Raji (cell line): ENCODE data around the gene NEK9.

ENCODE experiments used
- POLR2A ChIP-seq: IDR thresholded peaks from 2 replicates; pipeline ENCODE4 v1.6.1; 2011; ENCODE audit warnings: low read depth, low read length, control low read depth; ENCODE audit not compliant: insufficient read depth

Gene NEK9

DNA sequence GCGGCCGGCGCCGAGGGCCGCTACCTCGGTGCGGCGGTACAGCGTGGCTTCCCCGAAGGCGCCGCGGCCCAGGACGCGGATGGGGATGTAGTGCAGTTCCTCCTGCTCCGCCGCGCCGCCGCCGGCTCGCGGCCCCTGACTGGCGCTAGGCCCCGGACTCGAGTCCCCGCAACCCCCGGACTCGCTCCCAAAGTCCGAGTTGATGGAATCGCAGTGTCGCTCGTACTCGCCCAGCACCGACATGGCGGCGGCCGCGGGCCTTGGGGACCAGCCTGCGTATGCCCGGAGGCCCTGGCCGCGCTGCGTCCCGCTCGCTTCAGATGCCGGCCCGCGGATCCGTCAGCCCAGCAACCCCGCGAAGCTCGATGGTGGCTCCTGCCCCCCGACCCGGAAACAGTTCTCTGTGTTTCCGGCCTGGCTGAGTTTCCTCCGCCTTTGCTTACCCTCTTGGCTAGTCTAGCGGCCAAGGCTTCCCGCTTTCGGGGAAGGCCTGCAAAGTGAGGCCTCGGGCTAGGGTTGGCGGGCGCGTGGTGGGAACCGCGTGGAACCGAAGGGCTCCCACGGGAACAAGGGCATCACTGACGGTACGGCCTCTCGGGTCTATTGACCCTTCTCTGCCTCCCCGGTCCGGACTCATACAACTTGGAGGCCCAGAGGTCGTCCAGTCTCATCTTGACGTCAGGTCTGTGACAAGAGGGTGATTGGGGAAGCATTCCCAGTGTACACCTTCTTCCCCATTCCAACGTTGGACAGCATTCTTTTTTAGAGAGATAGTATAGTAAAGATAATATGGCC lies at the start of gene NEK9:
TSS of gene NEK9 (minus strand) at position 370 of the 795 bp plus-strand sequence. CDS start at position 243, 127 bp downstream.
- peak; percentile 96 for TF ChIP-seq POLR2A

- peak; percentile 71 for TF ChIP-seq POLR2A
Observed at GRCh38 chr14:75176142-75176820, 49.4 kb upstream of the NEK9 start, which contains the start of gene TMED10. TSS of gene TMED10 (minus strand) at chr14:75176612. CDS start at chr14:75176579, 33 bp downstream.

DNA sequence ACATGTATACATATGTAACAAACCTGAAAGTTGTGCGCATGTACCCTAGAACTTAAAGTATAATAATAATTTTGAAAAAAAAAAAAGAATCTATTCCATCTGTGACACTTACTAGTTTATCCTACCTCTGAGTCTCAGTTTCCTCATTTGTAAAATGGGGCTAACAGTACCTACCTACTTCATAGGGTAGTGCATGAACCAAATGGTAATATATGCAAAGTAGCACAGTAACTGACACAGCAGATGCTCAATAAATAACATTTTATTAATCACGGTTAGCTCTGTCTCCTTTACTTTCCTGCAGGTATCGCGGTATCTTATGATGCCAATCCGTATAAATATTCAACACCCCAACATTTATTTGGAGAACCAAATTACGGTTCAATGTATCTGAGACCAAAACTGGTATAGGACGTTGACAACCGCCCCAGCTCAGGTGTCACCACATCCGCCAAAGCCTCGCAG lies 48.9 kb upstream of the NEK9 start:
- no peak for TF ChIP-seq POLR2A

DNA sequence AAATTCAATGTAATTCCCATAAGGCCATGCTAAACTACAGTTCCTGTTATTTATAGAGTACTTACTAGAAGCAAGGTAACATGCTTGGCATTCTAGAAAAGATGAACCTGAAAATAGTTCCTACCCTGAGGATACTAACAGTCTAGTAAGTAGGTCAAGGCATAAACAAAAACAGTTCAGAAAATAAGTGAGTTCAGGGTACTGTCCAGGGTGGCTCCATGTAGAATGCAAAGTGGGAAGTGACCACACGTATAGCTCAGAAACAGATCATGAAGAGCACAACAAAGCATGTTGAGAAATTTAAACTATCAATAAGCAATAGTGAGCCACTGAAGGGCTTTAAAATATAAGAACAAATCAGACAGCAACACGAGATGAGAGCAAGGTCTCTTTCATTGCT lies 47.2 kb upstream of the NEK9 start:
- no peak for TF ChIP-seq POLR2A

- no peak for TF ChIP-seq POLR2A
Observed at GRCh38 chr14:75170772-75171171, 43.9 kb upstream of the NEK9 start.

- no peak for TF ChIP-seq POLR2A
Observed at GRCh38 chr14:75168586-75169335, 41.9 kb upstream of the NEK9 start.

GRCh38 chr14:75167325-75167724 lies 40.5 kb upstream of the NEK9 start:
- TF ChIP-seq POLR2A = no peak

DNA sequence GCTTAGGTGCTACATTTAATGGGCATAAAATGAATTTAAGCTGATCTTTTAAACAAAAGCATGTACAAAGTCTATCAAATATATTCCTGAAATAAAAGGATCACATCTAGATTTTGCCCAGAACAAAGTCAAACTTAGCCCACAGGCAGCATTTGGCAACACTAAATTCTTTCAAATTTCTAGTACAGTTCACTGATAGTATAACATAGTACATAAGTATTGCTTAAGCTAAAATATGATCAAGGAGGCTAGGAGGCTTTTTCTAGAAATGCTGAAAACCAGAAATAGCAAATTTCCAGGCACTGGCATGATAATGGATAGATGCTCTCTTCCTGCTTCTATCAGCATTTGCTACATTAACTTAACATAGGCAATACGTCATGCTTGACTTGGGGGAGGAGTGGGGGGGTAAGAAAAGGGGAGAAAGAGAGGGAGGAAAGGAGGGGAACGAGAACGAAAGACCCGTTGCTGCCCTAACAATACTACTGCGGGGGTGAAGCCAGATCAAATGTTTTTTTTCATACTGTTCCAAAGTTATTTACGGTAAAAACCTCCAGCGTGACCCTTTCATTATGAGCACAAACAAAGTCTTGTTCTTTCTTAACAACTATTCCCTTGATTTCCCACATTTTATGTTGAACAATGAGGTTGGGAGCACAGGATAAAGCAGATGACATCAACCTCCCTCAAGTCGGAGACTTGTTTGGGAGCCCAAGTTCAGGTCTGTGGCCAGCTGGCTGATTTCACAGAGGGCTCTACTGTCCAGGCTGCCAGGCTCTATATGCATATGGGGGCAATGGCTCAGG lies 38.9 kb upstream of the NEK9 start:
- TF ChIP-seq POLR2A = no peak

DNA sequence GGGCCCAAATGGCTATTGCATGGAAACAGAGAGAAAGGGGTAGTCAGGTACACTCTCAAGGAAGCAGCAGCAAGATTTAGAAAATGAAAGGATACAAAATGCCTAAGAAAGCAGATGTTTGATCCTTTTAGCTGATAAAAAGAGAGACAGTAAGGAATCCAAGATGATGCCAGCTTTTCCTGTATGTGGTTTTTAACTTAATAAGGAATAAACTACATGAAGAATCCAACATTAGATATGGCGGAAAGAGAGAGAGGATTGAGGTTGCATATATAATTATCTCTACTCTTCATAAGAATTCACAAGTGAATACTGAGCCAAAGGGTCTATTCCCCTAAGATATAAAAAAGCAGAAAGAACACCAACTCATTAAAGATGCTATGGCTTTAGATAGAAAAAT lies 38.0 kb upstream of the NEK9 start:
- TF ChIP-seq POLR2A = no peak

DNA sequence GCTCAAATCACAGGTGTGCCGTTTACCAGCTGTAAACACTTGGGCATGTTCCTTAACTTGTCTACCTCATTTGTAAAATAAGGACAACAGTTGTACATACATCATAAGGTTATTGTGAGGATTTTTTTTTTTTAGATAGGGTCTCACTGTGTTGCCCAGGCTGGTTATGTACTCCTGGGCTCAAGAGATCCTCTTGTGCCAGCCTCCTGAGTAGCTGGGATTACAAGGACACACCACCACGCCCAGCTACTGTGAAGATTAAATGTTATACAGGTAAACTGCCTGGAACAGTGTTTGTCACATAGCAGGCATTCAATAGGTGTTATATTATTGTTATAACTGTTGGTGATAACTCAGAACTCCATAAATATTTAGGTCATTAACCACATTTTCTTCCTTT lies 36.8 kb upstream of the NEK9 start:
- TF ChIP-seq POLR2A = no peak

- TF ChIP-seq POLR2A = no peak
Observed at GRCh38 chr14:75162631-75163030, 35.8 kb upstream of the NEK9 start.

DNA sequence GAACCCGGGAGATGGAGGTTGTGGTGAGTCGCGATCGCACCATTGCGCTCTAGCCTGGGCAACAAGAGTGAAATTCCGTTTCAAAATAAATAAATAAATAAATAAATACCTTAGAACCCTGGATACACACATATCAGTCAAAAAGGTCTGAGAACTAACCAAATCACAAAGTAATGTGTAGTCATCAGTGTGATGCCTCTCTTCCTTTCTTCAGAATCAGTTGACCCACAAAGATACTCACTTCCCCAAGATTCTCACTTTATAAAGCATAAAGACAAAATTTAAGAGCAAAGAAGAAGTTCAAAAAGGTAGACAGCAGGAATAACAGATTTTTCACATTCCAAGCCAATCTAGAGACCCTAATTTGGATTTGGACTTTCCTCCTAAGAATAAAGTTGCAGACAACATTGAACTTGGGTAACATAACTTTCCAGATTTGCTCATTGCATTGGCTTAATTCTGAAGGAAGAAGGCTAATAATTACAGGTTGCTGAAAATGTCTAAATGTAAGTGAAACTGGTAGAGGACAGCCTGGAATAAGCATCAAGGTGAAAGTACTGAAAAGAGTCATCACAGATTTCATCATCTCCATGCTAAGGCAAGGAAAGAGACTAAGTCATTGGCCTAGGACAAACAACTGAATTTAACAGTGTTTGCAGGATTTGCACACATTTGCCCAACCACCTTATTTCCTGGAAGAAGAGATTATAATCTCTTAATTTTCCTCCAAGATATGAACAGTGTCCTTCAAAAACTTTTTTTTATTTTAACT lies 32.2 kb upstream of the NEK9 start:
- TF ChIP-seq POLR2A = no peak

DNA sequence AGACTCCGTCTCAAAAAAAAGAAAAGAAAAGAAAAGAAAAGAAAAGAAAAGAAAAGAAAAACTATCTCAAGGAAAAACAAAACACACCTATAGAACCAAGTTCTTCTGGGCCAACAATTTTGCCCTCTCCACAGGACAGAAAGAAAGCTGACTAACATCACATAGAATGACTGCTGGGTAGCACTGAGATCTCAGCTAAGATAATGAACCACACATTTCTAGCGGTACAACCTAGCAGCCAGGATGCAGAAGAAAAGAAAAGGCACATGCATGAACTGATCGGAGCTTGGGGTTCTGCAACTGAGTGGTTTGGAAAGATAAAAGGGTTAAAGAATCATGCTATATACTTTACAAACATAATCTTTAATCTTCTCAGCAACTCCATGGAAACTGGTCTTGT lies 30.1 kb upstream of the NEK9 start:
- no peak for TF ChIP-seq POLR2A

GRCh38 chr14:75156111-75156510 lies 29.3 kb upstream of the NEK9 start:
- TF ChIP-seq POLR2A = no peak
